ENCODE data around the gene PCDH9. TPM values are rescaled to one million over a fixed set of nuclear protein-coding genes. Genes with fewer than 3 reads are reported as not detected.

Gene PCDH9
- total RNA-seq, 1 experiment from 2014 or later: 5.8 TPM

- ChIA-PET POLR2A (ENCODE audit: low non-redundant PET) (no interaction called here), CTCF (no interaction called here)
- Histone ChIP-seq H3K27me3 (replicated peaks; ENCODE audit: insufficient read depth, low read depth, low read length, poor library complexity) (no peaks in the 10 kb centered on the region), H3K9me3 (ENCODE audit: low read depth, low read length, poor library complexity, severe bottlenecking) (no peaks in the 10 kb centered on the region), H3K4me3 (ENCODE audit: low read depth, low read length, poor library complexity, severe bottlenecking) (no peak overlapping the region), H3K27ac (ENCODE audit: low read depth, low read length, poor library complexity, severe bottlenecking) (no peak overlapping the region), H3K4me1 (ENCODE audit: insufficient read depth, low read length, poor library complexity, severe bottlenecking) (no peaks in the 10 kb centered on the region), H3K36me3 (ENCODE audit: insufficient read depth, low read length, poor library complexity, severe bottlenecking) (no peaks in the 10 kb centered on the region)
- no TSS peak for BruUV-seq (replicated peaks)
- TF ChIP-seq CTCF (conservative IDR thresholded peaks at IDR 0.05; ENCODE audit: low read depth, low read length) (no peak), EZH2 (IDR thresholded peaks at IDR 0.05; ENCODE audit: borderline replicate concordance, low read depth, low read length, poor library complexity, severe bottlenecking) (no peak)
- DNase-seq (ENCODE audit: low spot score): no peak
- intact Hi-C loops (cut with micrococcal nuclease; ENCODE audit: unreplicated experiment): no loop called here
These were observed 104.5 kb downstream of the PCDH9 start for GRCh38 chr13:67125681-67126080.

GRCh38 chr13:67123165-67123564, 107.0 kb downstream of the PCDH9 start:
- Histone ChIP-seq H3K27ac (ENCODE audit: low read depth, low read length, poor library complexity, severe bottlenecking) (no peak overlapping the region), H3K4me1 (ENCODE audit: insufficient read depth, low read length, poor library complexity, severe bottlenecking) (no peaks in the 10 kb centered on the region), H3K36me3 (ENCODE audit: insufficient read depth, low read length, poor library complexity, severe bottlenecking) (no peaks in the 10 kb centered on the region), H3K4me3 (ENCODE audit: low read depth, low read length, poor library complexity, severe bottlenecking) (no peak overlapping the region), H3K27me3 (replicated peaks; ENCODE audit: insufficient read depth, low read depth, low read length, poor library complexity) (no peaks in the 10 kb centered on the region), H3K9me3 (ENCODE audit: low read depth, low read length, poor library complexity, severe bottlenecking) (no peaks in the 10 kb centered on the region)
- CTCF ChIA-PET: no interaction called here
- no TSS peak for BruUV-seq (replicated peaks)
- DNase-seq (ENCODE audit: low spot score): no peak
- intact Hi-C loops (cut with micrococcal nuclease; ENCODE audit: unreplicated experiment): no loop called here
- TF ChIP-seq CTCF (conservative IDR thresholded peaks at IDR 0.05; ENCODE audit: low read depth, low read length) (no peak), EZH2 (IDR thresholded peaks at IDR 0.05; ENCODE audit: borderline replicate concordance, low read depth, low read length, poor library complexity, severe bottlenecking) (no peak)
- POLR2A ChIA-PET (ENCODE audit: low non-redundant PET): no interaction called here

- DNase-seq (ENCODE audit: low spot score): no peak
- no peak for TF ChIP-seq EZH2 (IDR thresholded peaks at IDR 0.05; ENCODE audit: borderline replicate concordance, low read depth, low read length, poor library complexity, severe bottlenecking)
- TF ChIP-seq CTCF (conservative IDR thresholded peaks at IDR 0.05; ENCODE audit: low read depth, low read length): no peak
- Histone ChIP-seq H3K4me3 (ENCODE audit: low read depth, low read length, poor library complexity, severe bottlenecking) (no peak overlapping the region), H3K36me3 (ENCODE audit: insufficient read depth, low read length, poor library complexity, severe bottlenecking) (no peaks in the 10 kb centered on the region), H3K9me3 (ENCODE audit: low read depth, low read length, poor library complexity, severe bottlenecking) (no peaks in the 10 kb centered on the region), H3K27me3 (replicated peaks; ENCODE audit: insufficient read depth, low read depth, low read length, poor library complexity) (no peaks in the 10 kb centered on the region), H3K27ac (ENCODE audit: low read depth, low read length, poor library complexity, severe bottlenecking) (no peak overlapping the region), H3K4me1 (ENCODE audit: insufficient read depth, low read length, poor library complexity, severe bottlenecking) (no peaks in the 10 kb centered on the region)
- CTCF ChIA-PET: no interaction called here
- BruUV-seq (replicated peaks): no TSS peak
- intact Hi-C loops (cut with micrococcal nuclease; ENCODE audit: unreplicated experiment): no loop called here
- POLR2A ChIA-PET (ENCODE audit: low non-redundant PET): no interaction called here
These were observed 107.9 kb downstream of the PCDH9 start for GRCh38 chr13:67122251-67122650.

All from A673 (cell line).